GM20000 (cell line): Measurements from ENCODE around the gene ANP32A.

Source experiments
- DNase-seq: peaks from one replicate; pipeline ENCODE4 v3.0.0; 2012; ENCODE audit warnings: low spot score
- CTCF ChIP-seq: IDR thresholded peaks from 2 replicates; pipeline ENCODE4 v1.5.1; 2012; ENCODE audit warnings: mild to moderate bottlenecking, control low read depth; ENCODE audit errors: extremely low read depth, missing control alignments

ANP32A gene

GRCh38 chr15:68846851-68847439 is 26.2 kb upstream of the ANP32A start:
- no peak for DNase-seq
- TF ChIP-seq CTCF: no peak

- TF ChIP-seq CTCF: no peak
- DNase-seq: no peak
Observed at GRCh38 chr15:68844856-68845550, 24.3 kb upstream of the ANP32A start.

- TF ChIP-seq CTCF: no peak
- DNase-seq: no peak
Observed at GRCh38 chr15:68843425-68844311, 23.0 kb upstream of the ANP32A start.

- no peak for DNase-seq
- no peak for TF ChIP-seq CTCF
Observed at GRCh38 chr15:68842958-68843357, 22.3 kb upstream of the ANP32A start.

GRCh38 chr15:68834346-68834745 is 13.7 kb upstream of the ANP32A start:
- TF ChIP-seq CTCF: no peak
- DNase-seq: no peak

- no peak for TF ChIP-seq CTCF
- DNase-seq: no peak
Observed at GRCh38 chr15:68833700-68834331, 13.1 kb upstream of the ANP32A start.
